LNCAP (cell line): ENCODE data around the gene GDF9.

Source experiments
- CTCF ChIP-seq: fragments of 450-650 bp; IDR thresholded peaks from 2 replicates; pipeline ENCODE4 v1.5.1; 2017; ENCODE audit warnings: mild to moderate bottlenecking

GDF9 gene

GRCh38 chr5:132834057-132834456 lies 32.2 kb downstream of the GDF9 start:
- TF ChIP-seq CTCF: no peak

GRCh38 chr5:132832612-132833011 lies 33.7 kb downstream of the GDF9 start:
- no peak for TF ChIP-seq CTCF

- TF ChIP-seq CTCF: no peak
Measured at GRCh38 chr5:132831095-132831860, 35.0 kb downstream of the GDF9 start.

- TF ChIP-seq CTCF: no peak
Measured at GRCh38 chr5:132830436-132831094, 35.7 kb downstream of the GDF9 start, which contains the start of gene SHROOM1. TSS of gene SHROOM1 (minus strand) at chr5:132830647. CDS start at chr5:132826140, 4,507 bp downstream.

- peak; percentile 87 for TF ChIP-seq CTCF
Measured at GRCh38 chr5:132829742-132830435, 36.4 kb downstream of the GDF9 start.

GRCh38 chr5:132828846-132829494 lies 37.3 kb downstream of the GDF9 start:
- TF ChIP-seq CTCF: no peak

GRCh38 chr5:132827943-132828673 lies 38.2 kb downstream of the GDF9 start:
- no peak for TF ChIP-seq CTCF
